ENCODE measurements around the gene CARD10. TPM values are rescaled to one million over a fixed set of nuclear protein-coding genes. Genes with fewer than 3 reads are reported as not detected.
A peak's percentile ranks its signal among the peaks of the same experiment; 100 is the strongest.

CARD10 gene
- total RNA-seq, 1 donor from 2014 or later = 1.5 TPM

- H3K4me1 ChIP-seq = peaks cover 46% of the 10 kb centered on the region
- H3K9me3 ChIP-seq (ENCODE audit: low read depth) = no peaks in the 10 kb centered on the region
- H3K36me3 Mint-ChIP-seq = no peaks in the 10 kb centered on the region
- H3K36me3 ChIP-seq = no peaks in the 10 kb centered on the region
- peak overlapping the region; percentile 71 for H3K4me2 ChIP-seq
- no peak for DNase-seq (ENCODE audit: low spot score)
- H3K4me1 Mint-ChIP-seq = peaks cover 58% of the 10 kb centered on the region
- no peak overlapping the region for H3K9ac ChIP-seq
- peak overlapping the region; percentile 2 for H3K27ac Mint-ChIP-seq
- no peak overlapping the region for H2AFZ ChIP-seq (replicated peaks)
- no peak overlapping the region for H3K27ac ChIP-seq
- H3K4me3 Mint-ChIP-seq = peak overlapping the region; percentile 64
- no peaks in the 10 kb centered on the region for H3K79me2 ChIP-seq (ENCODE audit: low read depth)
- peaks cover 25% of the 10 kb centered on the region for H3F3A ChIP-seq (ENCODE audit: low read depth)
- no peaks in the 10 kb centered on the region for H4K20me1 ChIP-seq (ENCODE audit: low read depth)
- H3K4me3 ChIP-seq = no peak overlapping the region
- no peak for TF ChIP-seq EZH2 (IDR thresholded peaks at IDR 0.05)
- no peak for TF ChIP-seq EZH2phosphoT487 (IDR thresholded peaks at IDR 0.05)
- TF ChIP-seq CTCF (IDR thresholded peaks at IDR 0.05) = no peak
- no peaks in the 10 kb centered on the region for H3K27me3 ChIP-seq
- no peaks in the 10 kb centered on the region for H3K9me3 Mint-ChIP-seq
- H3K27me3 Mint-ChIP-seq (ENCODE audit: insufficient read depth, low read depth) = peaks cover 14% of the 10 kb centered on the region
These were observed 32.1 kb downstream of the CARD10 start for GRCh38 chr22:37487129-37487528.

GRCh38 chr22:37486224-37486845 is 32.9 kb downstream of the CARD10 start, which contains the start of gene MFNG:
TSS of gene MFNG (minus strand) at chr22:37486384. CDS start at chr22:37486177, 207 bp downstream.
- Histone ChIP-seq H2AFZ (replicated peaks) (no peak within 1 kb of the TSS), H3F3A (ENCODE audit: low read depth) (peaks cover 28% of the 10 kb centered on the region), H3K4me3 (peak within 1 kb of the TSS; percentile 36), H3K27me3 (no peaks in the 10 kb centered on the region), H3K4me1 (peaks cover 46% of the 10 kb centered on the region), H3K4me2 (peak within 1 kb of the TSS; percentile 71), H3K9me3 (ENCODE audit: low read depth) (no peaks in the 10 kb centered on the region), H3K36me3 (no peaks in the 10 kb centered on the region), H3K9ac (no peak within 1 kb of the TSS), H4K20me1 (ENCODE audit: low read depth) (no peaks in the 10 kb centered on the region), H3K27ac (no peak within 1 kb of the TSS), H3K79me2 (ENCODE audit: low read depth) (no peaks in the 10 kb centered on the region)
- DNase-seq (ENCODE audit: low spot score) = peak; percentile 91
- no peak within 1 kb of the TSS for H3K27ac Mint-ChIP-seq
- peaks cover 12% of the 10 kb centered on the region for H3K27me3 Mint-ChIP-seq (ENCODE audit: insufficient read depth, low read depth)
- H3K36me3 Mint-ChIP-seq = no peaks in the 10 kb centered on the region
- H3K9me3 Mint-ChIP-seq = no peaks in the 10 kb centered on the region
- TF ChIP-seq EZH2phosphoT487 (IDR thresholded peaks at IDR 0.05) = no peak
- peak; percentile 14 for TF ChIP-seq CTCF (IDR thresholded peaks at IDR 0.05)
- peaks cover 57% of the 10 kb centered on the region for H3K4me1 Mint-ChIP-seq
- H3K4me3 Mint-ChIP-seq = peak within 1 kb of the TSS; percentile 69

- Mint-ChIP-seq H3K36me3 (no peaks in the 10 kb centered on the region), H3K9me3 (no peaks in the 10 kb centered on the region), H3K27me3 (ENCODE audit: insufficient read depth, low read depth) (peaks cover 12% of the 10 kb centered on the region), H3K4me1 (peaks cover 56% of the 10 kb centered on the region), H3K4me3 (peak overlapping the region; percentile 69), H3K27ac (no peak overlapping the region)
- no peaks in the 10 kb centered on the region for H3K79me2 ChIP-seq (ENCODE audit: low read depth)
- H2AFZ ChIP-seq (replicated peaks) = no peak overlapping the region
- no peaks in the 10 kb centered on the region for H3K36me3 ChIP-seq
- TF ChIP-seq EZH2phosphoT487 (IDR thresholded peaks at IDR 0.05) = no peak
- TF ChIP-seq CTCF (IDR thresholded peaks at IDR 0.05) = no peak
- peak overlapping the region; percentile 71 for H3K4me2 ChIP-seq
- no peak overlapping the region for H3K4me3 ChIP-seq
- peaks cover 46% of the 10 kb centered on the region for H3K4me1 ChIP-seq
- peaks cover 29% of the 10 kb centered on the region for H3F3A ChIP-seq (ENCODE audit: low read depth)
- no peak for DNase-seq (ENCODE audit: low spot score)
- no peaks in the 10 kb centered on the region for H3K9me3 ChIP-seq (ENCODE audit: low read depth)
- no peaks in the 10 kb centered on the region for H3K27me3 ChIP-seq
- no peaks in the 10 kb centered on the region for H4K20me1 ChIP-seq (ENCODE audit: low read depth)
- no peak overlapping the region for H3K27ac ChIP-seq
- H3K9ac ChIP-seq = no peak overlapping the region
These were observed 33.6 kb downstream of the CARD10 start for GRCh38 chr22:37485395-37486223.

Data from neural progenitor cell (in vitro differentiated cells).